Spleen (tissue), 11 donors: ENCODE data around the gene P2RY6. TPM values are rescaled to one million over a fixed set of nuclear protein-coding genes. Genes with fewer than 3 reads are reported as not detected.

Source experiments
- DNase-seq: peaks from one replicate; pipeline ENCODE4 v3.0.0-alpha.2; 2020
- H3K27ac ChIP-seq, 8 donors: fragments of 200-600 bp; sonication (generic) in 7 of 8; 1 replicate in 4 of 8; 2 replicates in 4 of 8; pipeline versions ENCODE4 v1.5.0 to v1.8.0; 2016 to 2021; ENCODE audit warnings: inconsistent platforms in 4 of 8, mild to moderate bottlenecking in 4 of 8, moderate library complexity in 1 of 8
- H3K27me3 ChIP-seq, 7 donors: fragments of 200-600 bp; sonication (generic) in 6 of 7; replicated peaks in 1 of 7; 1 replicate in 4 of 7; 2 replicates in 3 of 7; pipeline versions ENCODE4 v1.5.0 to v1.8.0; 2016 to 2021; ENCODE audit warnings: inconsistent platforms in 3 of 7, mild to moderate bottlenecking in 1 of 7
- H3K36me3 ChIP-seq, 6 donors: fragments of 200-600 bp; sonication (generic) in 5 of 6; 1 replicate in 4 of 6; 2 replicates in 2 of 6; pipeline versions ENCODE4 v1.5.0 to v1.8.0; 2016 to 2021; ENCODE audit warnings: inconsistent platforms in 2 of 6
- H3K4me1 ChIP-seq, 6 donors: fragments of 200-600 bp; sonication (generic) in 5 of 6; 1 replicate in 3 of 6; 2 replicates in 3 of 6; pipeline versions ENCODE4 v1.5.0 to v1.8.0; 2016 to 2021; ENCODE audit warnings: inconsistent platforms in 3 of 6
- H3K4me3 ChIP-seq, 8 donors: fragments of 200-600 bp; sonication (generic) in 7 of 8; 1 replicate in 4 of 8; 2 replicates in 4 of 8; pipeline versions ENCODE4 v1.5.0 to v1.8.0; 2016 to 2021; ENCODE audit warnings: inconsistent platforms in 4 of 8, mild to moderate bottlenecking in 4 of 8, moderate library complexity in 2 of 8
- H3K9me3 ChIP-seq, 8 donors: fragments of 200-600 bp; sonication (generic) in 7 of 8; 1 replicate in 4 of 8; 2 replicates in 4 of 8; pipeline versions ENCODE4 v1.5.0 to v1.8.0; 2016 to 2021; ENCODE audit warnings: inconsistent platforms in 4 of 8
- POLR2A ChIP-seq, 3 donors: fragments of 450-650 bp; IDR thresholded peaks; one replicate each; pipeline ENCODE4 v1.5.1; 2017; ENCODE audit warnings: antibody characterized with exemption in 3 of 3, mild to moderate bottlenecking in 1 of 3
- POLR2AphosphoS5 ChIP-seq, 3 donors: sonication (generic); formaldehyde crosslinking; IDR thresholded peaks; one replicate each; pipeline ENCODE4 v1.5.1; 2017; ENCODE audit warnings: antibody characterized with exemption in 3 of 3
- WGBS, 5 donors: extraction: QIAGEN DNeasy Blood & Tissue Kit in 3 of 5; methylation state at CpG; one replicate each; pipeline versions ENCODE4 v1.1.5 to v1.1.7; 2013 to 2018; 5-methylcytosine and 5-hydroxymethylcytosine counted together
- intact Hi-C: fragments of 100-400 bp; cut with DNase I; formaldehyde crosslinking; loops from one replicate; pipeline ENCODE4 v1.15.0; 2023; ENCODE audit warnings: low total_unique reads
- polyA plus RNA-seq, 3 donors: library from polyadenylated mRNA; stranded (reverse); fragments of 200-250 nt; gene quantifications; one replicate each; pipeline ENCODE4 v1.2.1, GENCODE V29; 2013
- total RNA-seq, 7 donors: library from RNA; depleted of rRNA in 3 of 7; stranded (reverse); fragments of >200 nt in 3 of 7; fragmentation: NEBNext Ultra II Directional in 4 of 7; extraction: Animal tissue kit (Norgen Biotek cat#: 25700) in 4 of 7; gene quantifications; one replicate each; pipeline versions ENCODE4 v1.1.0 to v1.2.1, GENCODE V29; 2016 to 2021
- TF ChIP-seq, protein P1 (sequence below), 11 experiments: fragments of 200-600 bp in 7 of 11; fragments of 450-650 bp in 4 of 11; sonication (generic) in 4 of 11; IDR thresholded peaks in 8 of 11; conservative IDR thresholded peaks in 3 of 11; 1 replicate in 7 of 11; 2 replicates in 4 of 11; pipeline versions ENCODE4 v1.4.0 to v1.8.0; 2016 to 2021; ENCODE audit warnings: antibody characterized with exemption in 11 of 11, inconsistent platforms in 4 of 11, mild to moderate bottlenecking in 1 of 11
- donor health status: healthy with polysubstance abuse.
- donor health status: DM: no; HTN: no; CAD: no; lungs with moderate emphysema.
- donor health status: DM: no; HTN: no; CAD: no.
- donor health status: Bipolar disorder and iron deficiency.
- donor health status: healthy.
- donor health status: DM: no; HTN: no; CAD: no.
- donor health status: DM: yes; HTN: yes; CAD: no.

The P2RY6 gene
- total and polyA plus RNA-seq, 10 donors, result 8.2 to 109 (median 56.9) TPM

DNA sequence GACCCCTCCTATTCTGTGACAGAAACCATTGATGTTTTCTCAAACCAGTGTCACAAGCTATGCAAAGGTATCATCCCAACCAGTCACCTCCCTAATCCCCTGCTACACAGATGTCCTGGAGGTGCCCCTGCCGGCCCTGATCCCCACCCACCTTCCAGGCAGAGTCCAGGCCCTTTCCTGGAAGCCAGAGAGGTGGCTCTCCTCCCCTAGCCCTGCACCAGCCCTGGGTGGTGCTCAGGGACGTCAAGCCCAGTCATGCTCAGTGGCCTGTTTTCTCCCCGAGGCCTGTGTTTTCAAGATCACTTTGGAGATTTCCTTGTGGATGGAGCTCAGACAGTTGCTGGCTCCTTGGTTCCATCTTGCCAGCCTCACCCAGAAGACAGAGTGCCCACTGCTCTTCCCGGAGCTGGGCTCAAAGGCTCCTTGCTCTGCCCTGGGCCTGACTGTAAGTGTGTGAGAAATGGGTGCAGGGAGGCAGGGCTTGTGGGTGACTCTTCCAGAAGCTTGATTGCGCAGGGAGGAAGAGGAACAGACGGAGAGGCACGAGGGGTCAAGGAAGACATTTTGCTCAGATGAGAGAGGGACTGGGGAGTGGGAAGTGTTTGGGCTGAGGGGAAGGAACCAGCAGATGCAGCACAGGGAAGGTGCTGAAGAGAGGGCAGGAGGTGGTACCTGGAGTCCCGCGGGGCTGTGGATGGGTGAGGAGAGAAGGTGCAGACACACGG lies 11.3 kb downstream of the P2RY6 start:
- H3K36me3 ChIP-seq, result peaks cover 0 to 20% (median 0%) of the 10 kb centered on the region in 6 donors
- peak overlapping the region in 5 of 8 donors; percentile 15 to 68 (median 50) for H3K27ac ChIP-seq
- H3K4me1 ChIP-seq, result peaks cover 16 to 96% (median 66%) of the 10 kb centered on the region in 6 donors
- no peak overlapping the region for H3K4me3 ChIP-seq
- 69 to 82% (median 72%) methylated on average over 10 of the region's 10 CpGs for WGBS, 5 donors
- no peaks in the 10 kb centered on the region for H3K27me3 ChIP-seq
- peak; percentile 58 for DNase-seq
- TF ChIP-seq, protein P1, sequence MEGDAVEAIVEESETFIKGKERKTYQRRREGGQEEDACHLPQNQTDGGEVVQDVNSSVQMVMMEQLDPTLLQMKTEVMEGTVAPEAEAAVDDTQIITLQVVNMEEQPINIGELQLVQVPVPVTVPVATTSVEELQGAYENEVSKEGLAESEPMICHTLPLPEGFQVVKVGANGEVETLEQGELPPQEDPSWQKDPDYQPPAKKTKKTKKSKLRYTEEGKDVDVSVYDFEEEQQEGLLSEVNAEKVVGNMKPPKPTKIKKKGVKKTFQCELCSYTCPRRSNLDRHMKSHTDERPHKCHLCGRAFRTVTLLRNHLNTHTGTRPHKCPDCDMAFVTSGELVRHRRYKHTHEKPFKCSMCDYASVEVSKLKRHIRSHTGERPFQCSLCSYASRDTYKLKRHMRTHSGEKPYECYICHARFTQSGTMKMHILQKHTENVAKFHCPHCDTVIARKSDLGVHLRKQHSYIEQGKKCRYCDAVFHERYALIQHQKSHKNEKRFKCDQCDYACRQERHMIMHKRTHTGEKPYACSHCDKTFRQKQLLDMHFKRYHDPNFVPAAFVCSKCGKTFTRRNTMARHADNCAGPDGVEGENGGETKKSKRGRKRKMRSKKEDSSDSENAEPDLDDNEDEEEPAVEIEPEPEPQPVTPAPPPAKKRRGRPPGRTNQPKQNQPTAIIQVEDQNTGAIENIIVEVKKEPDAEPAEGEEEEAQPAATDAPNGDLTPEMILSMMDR (IDR thresholded peaks at IDR 0.05 in 8 of 11, conservative IDR thresholded peaks at IDR 0.05 in 3 of 11), result no peak
- TF ChIP-seq POLR2A (IDR thresholded peaks at IDR 0.05) (no peak), POLR2AphosphoS5 (IDR thresholded peaks at IDR 0.05) (peak in 1 of 3 donors; percentile 29)
- no peaks in the 10 kb centered on the region for H3K9me3 ChIP-seq
- intact Hi-C loops, result no loop called here

- Histone ChIP-seq H3K36me3 (peaks cover 0 to 19% (median 0%) of the 10 kb centered on the region in 6 donors), H3K4me1 (peaks cover 22 to 100% (median 73%) of the 10 kb centered on the region in 6 donors), H3K9me3 (no peaks in the 10 kb centered on the region), H3K4me3 (no peak overlapping the region), H3K27me3 (no peaks in the 10 kb centered on the region), H3K27ac (peak overlapping the region in 4 of 8 donors; percentile 34 to 68 (median 56))
- intact Hi-C loops, result no loop called here
- peak; percentile 46 for DNase-seq
- TF ChIP-seq POLR2A (IDR thresholded peaks at IDR 0.05) (no peak), POLR2AphosphoS5 (IDR thresholded peaks at IDR 0.05) (no peak)
- TF ChIP-seq, protein P1 (IDR thresholded peaks at IDR 0.05 in 8 of 11, conservative IDR thresholded peaks at IDR 0.05 in 3 of 11), result no peak
- WGBS, 5 donors, result 83 to 92% (median 88%) methylated on average over 3 of the region's 3 CpGs
Measured at GRCh38 chr11:73284106-73284505, 12.0 kb downstream of the P2RY6 start.

GRCh38 chr11:73285721-73286120 lies 13.6 kb downstream of the P2RY6 start:
- 69 to 90% (median 81%) methylated on average over 1 of the region's 1 CpG for WGBS, 5 donors
- DNase-seq, result peak; percentile 47
- no peaks in the 10 kb centered on the region for H3K27me3 ChIP-seq
- H3K27ac ChIP-seq, result peak overlapping the region in 4 of 8 donors; percentile 22 to 88 (median 63)
- intact Hi-C loops, result no loop called here
- H3K4me3 ChIP-seq, result no peak overlapping the region
- H3K4me1 ChIP-seq, result peaks cover 32 to 100% (median 83%) of the 10 kb centered on the region in 6 donors
- no peaks in the 10 kb centered on the region for H3K9me3 ChIP-seq
- no peak for TF ChIP-seq POLR2AphosphoS5 (IDR thresholded peaks at IDR 0.05)
- TF ChIP-seq POLR2A (IDR thresholded peaks at IDR 0.05), result no peak
- TF ChIP-seq, protein P1 (IDR thresholded peaks at IDR 0.05 in 8 of 11, conservative IDR thresholded peaks at IDR 0.05 in 3 of 11), result no peak
- peaks cover 0 to 13% (median 0%) of the 10 kb centered on the region in 6 donors for H3K36me3 ChIP-seq

- 81 to 89% (median 84%) methylated on average over 8 to 9 of the region's 9 CpGs for WGBS, 5 donors
- intact Hi-C loops, result no loop called here
- DNase-seq, result peak; percentile 31
- peak overlapping the region in 5 of 8 donors; percentile 33 to 88 (median 78) for H3K27ac ChIP-seq
- no peaks in the 10 kb centered on the region for H3K9me3 ChIP-seq
- no peaks in the 10 kb centered on the region for H3K27me3 ChIP-seq
- TF ChIP-seq POLR2AphosphoS5 (IDR thresholded peaks at IDR 0.05) (no peak), POLR2A (IDR thresholded peaks at IDR 0.05) (no peak)
- TF ChIP-seq, protein P1 (IDR thresholded peaks at IDR 0.05 in 8 of 11, conservative IDR thresholded peaks at IDR 0.05 in 3 of 11), result no peak
- peaks cover 0 to 12% (median 0%) of the 10 kb centered on the region in 6 donors for H3K36me3 ChIP-seq
- peaks cover 32 to 100% (median 79%) of the 10 kb centered on the region in 6 donors for H3K4me1 ChIP-seq
- H3K4me3 ChIP-seq, result no peak overlapping the region
Measured at GRCh38 chr11:73286240-73286810, 14.2 kb downstream of the P2RY6 start.
